Measurements from ENCODE around the gene SLC31A2. TPM values are rescaled to one million over a fixed set of nuclear protein-coding genes. Genes with fewer than 3 reads are reported as not detected.

Gene SLC31A2
- total RNA-seq, 2 experiments from 2014 or later = 4.8 to 5.4 TPM

- H3K27me3 Mint-ChIP-seq = no peaks in the 10 kb centered on the region
- H3K27ac ChIP-seq (ENCODE audit: low read depth in 1 of 2, low read length in 2 of 2) = no peak overlapping the region
- peaks cover 53% of the 10 kb centered on the region for H3K36me3 ChIP-seq (ENCODE audit: insufficient read depth, low read length)
- H3K9me3 ChIP-seq (ENCODE audit: control insufficient read depth in 1 of 2, insufficient read depth in 1 of 2, low read length in 2 of 2) = no peaks in the 10 kb centered on the region
- H3K9me3 Mint-ChIP-seq = no peaks in the 10 kb centered on the region
- no peaks in the 10 kb centered on the region for H3K27me3 ChIP-seq (ENCODE audit: control insufficient read depth in 1 of 2, insufficient read depth in 2 of 2, low read length in 2 of 2)
- POLR2A ChIA-PET = interaction anchor here (0.9 kb wide), 1 partner anchor 11 kb away, joined by 3 read pairs; the partner anchor contains the start of genes FKBP15 and SLC31A1
- peaks cover 83% of the 10 kb centered on the region for H3K36me3 Mint-ChIP-seq (ENCODE audit: low read depth)
- H3K4me1 Mint-ChIP-seq (ENCODE audit: low read depth) = peaks cover 15% of the 10 kb centered on the region
- ATAC-seq (ENCODE audit: poor library complexity) (no peak), DNase-seq (no peak)
- H3K4me3 ChIP-seq (ENCODE audit: low read length) = no peak overlapping the region
- TF ChIP-seq, protein P1, sequence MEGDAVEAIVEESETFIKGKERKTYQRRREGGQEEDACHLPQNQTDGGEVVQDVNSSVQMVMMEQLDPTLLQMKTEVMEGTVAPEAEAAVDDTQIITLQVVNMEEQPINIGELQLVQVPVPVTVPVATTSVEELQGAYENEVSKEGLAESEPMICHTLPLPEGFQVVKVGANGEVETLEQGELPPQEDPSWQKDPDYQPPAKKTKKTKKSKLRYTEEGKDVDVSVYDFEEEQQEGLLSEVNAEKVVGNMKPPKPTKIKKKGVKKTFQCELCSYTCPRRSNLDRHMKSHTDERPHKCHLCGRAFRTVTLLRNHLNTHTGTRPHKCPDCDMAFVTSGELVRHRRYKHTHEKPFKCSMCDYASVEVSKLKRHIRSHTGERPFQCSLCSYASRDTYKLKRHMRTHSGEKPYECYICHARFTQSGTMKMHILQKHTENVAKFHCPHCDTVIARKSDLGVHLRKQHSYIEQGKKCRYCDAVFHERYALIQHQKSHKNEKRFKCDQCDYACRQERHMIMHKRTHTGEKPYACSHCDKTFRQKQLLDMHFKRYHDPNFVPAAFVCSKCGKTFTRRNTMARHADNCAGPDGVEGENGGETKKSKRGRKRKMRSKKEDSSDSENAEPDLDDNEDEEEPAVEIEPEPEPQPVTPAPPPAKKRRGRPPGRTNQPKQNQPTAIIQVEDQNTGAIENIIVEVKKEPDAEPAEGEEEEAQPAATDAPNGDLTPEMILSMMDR (IDR thresholded peaks at IDR 0.05) = no peak
- H3K4me1 ChIP-seq (ENCODE audit: insufficient read depth, low read length) = no peaks in the 10 kb centered on the region
- CTCF ChIA-PET = no interaction called here
- no peak overlapping the region for H3K27ac Mint-ChIP-seq
- no peak overlapping the region for H3K4me3 Mint-ChIP-seq
- intact Hi-C loops (cut with DNase I, micrococcal nuclease) = no loop called here
Measured at GRCh38 chr9:113210815-113211214, 60.0 kb downstream of the SLC31A2 start.

Other genes starting within 250 kb of the SLC31A2 start
- gene ZNF883, start 138.8 kb upstream of the SLC31A2 start, total RNA-seq = under 1 TPM; 0.30 to 0.31 TPM
- under 1 TPM; 0.39 to 0.55 TPM for gene ZFP37, start 94.3 kb upstream of the SLC31A2 start, total RNA-seq
- 10 to 100 TPM; 11.9 to 14.2 TPM for gene FKBP15, start 70.3 kb downstream of the SLC31A2 start, total RNA-seq
- 10 to 100 TPM; 12.1 to 12.3 TPM for gene SLC31A1, start 70.5 kb downstream of the SLC31A2 start, total RNA-seq
- 10 to 100 TPM; 15.8 to 18.0 TPM for gene CDC26, start 124.6 kb downstream of the SLC31A2 start, total RNA-seq
- gene PRPF4, start 124.7 kb downstream of the SLC31A2 start, total RNA-seq = 10 to 100 TPM; 23.4 to 25.5 TPM
- gene RNF183, start 152.4 kb downstream of the SLC31A2 start, total RNA-seq = under 1 TPM in 1 of 2 experiments, not detected in 1; 0.44 TPM
- under 1 TPM; 0.14 to 0.22 TPM for gene WDR31, start 189.3 kb downstream of the SLC31A2 start, total RNA-seq
- not detected for gene BSPRY, start 198.5 kb downstream of the SLC31A2 start, total RNA-seq
- 10 to 100 TPM; 12.8 to 13.2 TPM for gene HDHD3, start 226.0 kb downstream of the SLC31A2 start, total RNA-seq

All from CD4-positive, alpha-beta T cell (primary cell).